ENCODE data around the gene IFNB1. TPM values are rescaled to one million over a fixed set of nuclear protein-coding genes. Genes with fewer than 3 reads are reported as not detected.

Gene IFNB1
- total RNA-seq, 1 experiment from 2014 or later = not detected

DNA sequence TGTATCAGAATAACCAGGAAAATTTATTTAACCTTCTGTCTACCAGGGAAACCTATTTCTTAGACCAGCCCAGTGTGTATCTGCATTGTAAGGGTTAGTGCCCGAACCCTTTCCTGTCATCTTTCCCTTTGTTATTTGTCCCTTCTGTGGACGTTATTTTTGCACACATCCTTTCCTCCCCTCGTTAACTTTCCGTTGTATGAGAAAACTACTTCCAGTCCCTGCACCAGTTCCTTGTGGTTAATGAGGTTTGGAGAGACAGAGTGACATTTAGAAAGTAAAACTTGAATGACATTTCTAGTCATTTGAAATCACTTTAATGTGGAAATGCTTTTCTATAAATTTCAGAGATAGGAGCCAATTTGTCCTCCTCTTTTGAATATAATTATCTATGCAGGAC, 4.3 kb upstream of the IFNB1 start:
- no TSS peak for BruUV-seq (replicated peaks)
- Histone ChIP-seq H3K9me3 (ENCODE audit: low read depth, low read length, poor library complexity, severe bottlenecking) (no peaks in the 10 kb centered on the region), H3K27ac (ENCODE audit: low read depth, low read length, poor library complexity, severe bottlenecking) (no peak overlapping the region), H3K4me3 (ENCODE audit: low read depth, low read length, poor library complexity, severe bottlenecking) (no peak overlapping the region), H3K36me3 (ENCODE audit: insufficient read depth, low read length, poor library complexity, severe bottlenecking) (no peaks in the 10 kb centered on the region), H3K27me3 (replicated peaks; ENCODE audit: insufficient read depth, low read depth, low read length, poor library complexity) (no peaks in the 10 kb centered on the region), H3K4me1 (ENCODE audit: insufficient read depth, low read length, poor library complexity, severe bottlenecking) (no peaks in the 10 kb centered on the region)
- ChIA-PET CTCF (no interaction called here), POLR2A (ENCODE audit: low non-redundant PET) (no interaction called here)
- no peak for TF ChIP-seq EZH2 (IDR thresholded peaks at IDR 0.05; ENCODE audit: borderline replicate concordance, low read depth, low read length, poor library complexity, severe bottlenecking)
- TF ChIP-seq, protein P1, sequence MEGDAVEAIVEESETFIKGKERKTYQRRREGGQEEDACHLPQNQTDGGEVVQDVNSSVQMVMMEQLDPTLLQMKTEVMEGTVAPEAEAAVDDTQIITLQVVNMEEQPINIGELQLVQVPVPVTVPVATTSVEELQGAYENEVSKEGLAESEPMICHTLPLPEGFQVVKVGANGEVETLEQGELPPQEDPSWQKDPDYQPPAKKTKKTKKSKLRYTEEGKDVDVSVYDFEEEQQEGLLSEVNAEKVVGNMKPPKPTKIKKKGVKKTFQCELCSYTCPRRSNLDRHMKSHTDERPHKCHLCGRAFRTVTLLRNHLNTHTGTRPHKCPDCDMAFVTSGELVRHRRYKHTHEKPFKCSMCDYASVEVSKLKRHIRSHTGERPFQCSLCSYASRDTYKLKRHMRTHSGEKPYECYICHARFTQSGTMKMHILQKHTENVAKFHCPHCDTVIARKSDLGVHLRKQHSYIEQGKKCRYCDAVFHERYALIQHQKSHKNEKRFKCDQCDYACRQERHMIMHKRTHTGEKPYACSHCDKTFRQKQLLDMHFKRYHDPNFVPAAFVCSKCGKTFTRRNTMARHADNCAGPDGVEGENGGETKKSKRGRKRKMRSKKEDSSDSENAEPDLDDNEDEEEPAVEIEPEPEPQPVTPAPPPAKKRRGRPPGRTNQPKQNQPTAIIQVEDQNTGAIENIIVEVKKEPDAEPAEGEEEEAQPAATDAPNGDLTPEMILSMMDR (conservative IDR thresholded peaks at IDR 0.05; ENCODE audit: low read depth, low read length) = no peak
- DNase-seq (ENCODE audit: low spot score) = no peak
- intact Hi-C loops (cut with micrococcal nuclease; ENCODE audit: unreplicated experiment) = no loop called here

DNA sequence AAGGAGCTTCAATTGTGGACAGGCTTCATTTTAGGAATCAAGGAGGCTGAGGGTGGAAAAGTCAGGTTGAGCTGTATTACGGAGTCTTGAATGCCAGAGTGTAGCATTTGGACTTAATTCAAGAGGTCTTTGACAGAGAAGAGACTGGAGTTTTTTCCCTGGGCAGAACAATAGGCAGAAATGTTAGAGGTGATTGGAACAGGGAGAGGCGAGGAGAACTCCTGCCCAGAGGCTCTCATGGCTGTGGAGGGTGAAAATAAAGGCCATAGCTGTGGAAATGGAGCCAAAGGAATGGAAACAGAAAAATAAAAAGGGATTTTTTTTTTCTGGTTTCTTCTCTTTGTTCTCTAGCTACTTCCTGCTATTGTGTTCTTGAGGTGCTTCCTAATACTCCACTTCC, 3.7 kb upstream of the IFNB1 start:
- ChIA-PET CTCF (no interaction called here), POLR2A (ENCODE audit: low non-redundant PET) (no interaction called here)
- Histone ChIP-seq H3K4me3 (ENCODE audit: low read depth, low read length, poor library complexity, severe bottlenecking) (no peak overlapping the region), H3K27ac (ENCODE audit: low read depth, low read length, poor library complexity, severe bottlenecking) (no peak overlapping the region), H3K36me3 (ENCODE audit: insufficient read depth, low read length, poor library complexity, severe bottlenecking) (no peaks in the 10 kb centered on the region), H3K4me1 (ENCODE audit: insufficient read depth, low read length, poor library complexity, severe bottlenecking) (no peaks in the 10 kb centered on the region), H3K27me3 (replicated peaks; ENCODE audit: insufficient read depth, low read depth, low read length, poor library complexity) (no peaks in the 10 kb centered on the region), H3K9me3 (ENCODE audit: low read depth, low read length, poor library complexity, severe bottlenecking) (no peaks in the 10 kb centered on the region)
- DNase-seq (ENCODE audit: low spot score) = no peak
- no TSS peak for BruUV-seq (replicated peaks)
- TF ChIP-seq EZH2 (IDR thresholded peaks at IDR 0.05; ENCODE audit: borderline replicate concordance, low read depth, low read length, poor library complexity, severe bottlenecking) = no peak
- TF ChIP-seq, protein P1 (conservative IDR thresholded peaks at IDR 0.05; ENCODE audit: low read depth, low read length) = no peak
- intact Hi-C loops (cut with micrococcal nuclease; ENCODE audit: unreplicated experiment) = no loop called here

GRCh38 chr9:21080793-21081192, 3.1 kb upstream of the IFNB1 start:
- Histone ChIP-seq H3K4me3 (ENCODE audit: low read depth, low read length, poor library complexity, severe bottlenecking) (no peak overlapping the region), H3K36me3 (ENCODE audit: insufficient read depth, low read length, poor library complexity, severe bottlenecking) (no peaks in the 10 kb centered on the region), H3K27me3 (replicated peaks; ENCODE audit: insufficient read depth, low read depth, low read length, poor library complexity) (no peaks in the 10 kb centered on the region), H3K27ac (ENCODE audit: low read depth, low read length, poor library complexity, severe bottlenecking) (no peak overlapping the region), H3K4me1 (ENCODE audit: insufficient read depth, low read length, poor library complexity, severe bottlenecking) (no peaks in the 10 kb centered on the region), H3K9me3 (ENCODE audit: low read depth, low read length, poor library complexity, severe bottlenecking) (no peaks in the 10 kb centered on the region)
- no TSS peak for BruUV-seq (replicated peaks)
- DNase-seq (ENCODE audit: low spot score) = no peak
- POLR2A ChIA-PET (ENCODE audit: low non-redundant PET) = no interaction called here
- intact Hi-C loops (cut with micrococcal nuclease; ENCODE audit: unreplicated experiment) = no loop called here
- CTCF ChIA-PET = no interaction called here
- TF ChIP-seq, protein P1 (conservative IDR thresholded peaks at IDR 0.05; ENCODE audit: low read depth, low read length) = no peak
- TF ChIP-seq EZH2 (IDR thresholded peaks at IDR 0.05; ENCODE audit: borderline replicate concordance, low read depth, low read length, poor library complexity, severe bottlenecking) = no peak

Data from A673 (cell line).